ENCODE data around the gene NEUROG2. TPM values are rescaled to one million over a fixed set of nuclear protein-coding genes. Genes with fewer than 3 reads are reported as not detected.

Gene NEUROG2
- total RNA-seq, 1 experiment from 2014 or later: not detected

- Histone ChIP-seq H3K9me3 (ENCODE audit: low read depth, low read length, poor library complexity, severe bottlenecking) (no peaks in the 10 kb centered on the region), H3K4me3 (ENCODE audit: low read depth, low read length, poor library complexity, severe bottlenecking) (no peak overlapping the region), H3K36me3 (ENCODE audit: insufficient read depth, low read length, poor library complexity, severe bottlenecking) (no peaks in the 10 kb centered on the region), H3K4me1 (ENCODE audit: insufficient read depth, low read length, poor library complexity, severe bottlenecking) (no peaks in the 10 kb centered on the region), H3K27ac (ENCODE audit: low read depth, low read length, poor library complexity, severe bottlenecking) (no peak overlapping the region), H3K27me3 (replicated peaks; ENCODE audit: insufficient read depth, low read depth, low read length, poor library complexity) (no peaks in the 10 kb centered on the region)
- ChIA-PET CTCF (no interaction called here), POLR2A (ENCODE audit: low non-redundant PET) (no interaction called here)
- no peak for DNase-seq (ENCODE audit: low spot score)
- no peak for TF ChIP-seq EZH2 (IDR thresholded peaks at IDR 0.05; ENCODE audit: borderline replicate concordance, low read depth, low read length, poor library complexity, severe bottlenecking)
- no peak for TF ChIP-seq CTCF (conservative IDR thresholded peaks at IDR 0.05; ENCODE audit: low read depth, low read length)
- BruUV-seq (replicated peaks): no TSS peak
- intact Hi-C loops (cut with micrococcal nuclease; ENCODE audit: unreplicated experiment): no loop called here
These were observed 24.7 kb upstream of the NEUROG2 start for GRCh38 chr4:112540695-112541094.

DNA sequence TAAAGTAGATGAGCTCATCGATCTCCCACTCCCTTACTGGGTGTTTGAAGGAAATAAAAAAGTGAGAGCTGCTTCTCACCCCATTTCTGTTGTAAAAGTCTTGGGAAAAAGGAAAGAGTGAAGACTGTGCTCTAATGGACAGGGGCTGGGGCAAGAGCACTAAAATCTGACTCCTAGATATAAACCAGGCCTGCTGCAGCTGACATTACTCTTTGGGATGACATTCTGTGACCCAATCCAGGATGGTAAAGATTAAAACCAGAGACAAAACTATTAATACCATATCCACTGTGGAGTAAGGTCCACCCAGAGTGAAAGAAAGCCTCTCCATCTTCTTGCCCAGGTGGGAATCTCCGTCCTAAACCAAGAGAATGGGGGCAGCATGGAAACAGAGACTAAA, 20.1 kb upstream of the NEUROG2 start:
- no TSS peak for BruUV-seq (replicated peaks)
- no peak overlapping the region for H3K27ac ChIP-seq (ENCODE audit: low read depth, low read length, poor library complexity, severe bottlenecking)
- H3K4me3 ChIP-seq (ENCODE audit: low read depth, low read length, poor library complexity, severe bottlenecking): no peak overlapping the region
- no peak for DNase-seq (ENCODE audit: low spot score)
- intact Hi-C loops (cut with micrococcal nuclease; ENCODE audit: unreplicated experiment): no loop called here
- H3K4me1 ChIP-seq (ENCODE audit: insufficient read depth, low read length, poor library complexity, severe bottlenecking): no peaks in the 10 kb centered on the region
- TF ChIP-seq EZH2 (IDR thresholded peaks at IDR 0.05; ENCODE audit: borderline replicate concordance, low read depth, low read length, poor library complexity, severe bottlenecking): no peak
- TF ChIP-seq CTCF (conservative IDR thresholded peaks at IDR 0.05; ENCODE audit: low read depth, low read length): no peak
- no peaks in the 10 kb centered on the region for H3K27me3 ChIP-seq (replicated peaks; ENCODE audit: insufficient read depth, low read depth, low read length, poor library complexity)
- CTCF ChIA-PET: interaction anchor here (0.6 kb wide), 1 partner anchor 11 kb away, joined by 7 read pairs; no protein-coding TSS in a partner anchor
- no peaks in the 10 kb centered on the region for H3K9me3 ChIP-seq (ENCODE audit: low read depth, low read length, poor library complexity, severe bottlenecking)
- POLR2A ChIA-PET (ENCODE audit: low non-redundant PET): no interaction called here
- no peaks in the 10 kb centered on the region for H3K36me3 ChIP-seq (ENCODE audit: insufficient read depth, low read length, poor library complexity, severe bottlenecking)

DNA sequence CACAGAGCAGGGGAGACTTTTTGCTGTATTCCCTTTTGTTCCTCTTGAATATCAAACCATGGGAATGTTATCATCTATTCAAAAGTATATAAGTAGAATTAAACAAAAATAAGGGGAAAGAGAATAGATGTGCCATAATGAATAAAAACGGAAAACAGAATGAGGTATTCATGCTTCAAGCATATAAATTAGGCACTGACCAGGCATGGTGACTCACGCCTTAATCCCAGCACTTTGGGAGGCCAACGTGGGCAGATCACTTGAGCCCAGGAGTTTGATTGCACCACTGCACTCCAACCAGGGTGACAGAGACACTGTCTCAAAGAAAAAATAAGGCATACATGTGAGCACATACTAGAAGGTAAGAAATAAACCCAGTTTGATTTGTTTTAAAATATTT, 16.3 kb upstream of the NEUROG2 start:
- no peaks in the 10 kb centered on the region for H3K27me3 ChIP-seq (replicated peaks; ENCODE audit: insufficient read depth, low read depth, low read length, poor library complexity)
- CTCF ChIA-PET: interaction anchor here (0.6 kb wide), 1 partner anchor 432 kb away, joined by 5 read pairs; no protein-coding TSS in a partner anchor

More for the DNA sequence above, 16.3 kb upstream of the NEUROG2 start:
- DNase-seq (ENCODE audit: low spot score): no peak
- H3K27ac ChIP-seq (ENCODE audit: low read depth, low read length, poor library complexity, severe bottlenecking): no peak overlapping the region
- no peak overlapping the region for H3K4me3 ChIP-seq (ENCODE audit: low read depth, low read length, poor library complexity, severe bottlenecking)
- H3K9me3 ChIP-seq (ENCODE audit: low read depth, low read length, poor library complexity, severe bottlenecking): no peaks in the 10 kb centered on the region
- POLR2A ChIA-PET (ENCODE audit: low non-redundant PET): interaction anchor here (0.7 kb wide), 1 partner anchor 11 kb away, joined by 8 read pairs; no protein-coding TSS in a partner anchor
- H3K4me1 ChIP-seq (ENCODE audit: insufficient read depth, low read length, poor library complexity, severe bottlenecking): no peaks in the 10 kb centered on the region
- no peak for TF ChIP-seq CTCF (conservative IDR thresholded peaks at IDR 0.05; ENCODE audit: low read depth, low read length)
- TF ChIP-seq EZH2 (IDR thresholded peaks at IDR 0.05; ENCODE audit: borderline replicate concordance, low read depth, low read length, poor library complexity, severe bottlenecking): no peak
- no peaks in the 10 kb centered on the region for H3K36me3 ChIP-seq (ENCODE audit: insufficient read depth, low read length, poor library complexity, severe bottlenecking)
- no TSS peak for BruUV-seq (replicated peaks)
- intact Hi-C loops (cut with micrococcal nuclease; ENCODE audit: unreplicated experiment): no loop called here
